Stimulated activated CD4-positive, alpha-beta T cell treated with anti-CD3 and anti-CD28 coated beads, TNF-alpha, amount 100 ng/mL, for 4 hours (primary cell): ENCODE measurements around the gene VEGFA.

ENCODE experiments used
- DNase-seq, 3 experiments: peaks; one replicate each; pipeline ENCODE4 v3.0.0-alpha.2; 2020; ENCODE audit warnings: low read depth in 3 of 3

The VEGFA gene

GRCh38 chr6:43821101-43821886 is 51.3 kb downstream of the VEGFA start:
- no peak for DNase-seq

- DNase-seq = no peak
These were observed 53.4 kb downstream of the VEGFA start for GRCh38 chr6:43823390-43823789.

- no peak for DNase-seq
These were observed 54.1 kb downstream of the VEGFA start for GRCh38 chr6:43823879-43824702.

DNA sequence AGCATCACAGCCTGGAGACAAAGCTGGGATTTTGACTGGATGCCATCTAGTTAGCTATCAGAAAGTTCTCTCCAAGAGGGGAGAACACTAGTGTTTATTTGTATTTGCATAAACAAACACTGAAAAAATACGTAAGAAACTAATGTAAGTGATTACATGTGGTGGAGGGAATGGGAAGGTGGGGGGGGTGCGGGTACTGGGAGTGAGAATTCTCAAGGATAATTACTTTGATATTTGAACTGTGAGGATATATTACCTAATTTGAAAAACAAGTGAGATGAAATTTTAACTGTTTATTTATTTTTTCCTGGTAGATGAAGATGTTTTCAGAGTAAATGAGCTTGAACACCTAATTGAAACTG is 54.7 kb downstream of the VEGFA start:
- DNase-seq = no peak

DNA sequence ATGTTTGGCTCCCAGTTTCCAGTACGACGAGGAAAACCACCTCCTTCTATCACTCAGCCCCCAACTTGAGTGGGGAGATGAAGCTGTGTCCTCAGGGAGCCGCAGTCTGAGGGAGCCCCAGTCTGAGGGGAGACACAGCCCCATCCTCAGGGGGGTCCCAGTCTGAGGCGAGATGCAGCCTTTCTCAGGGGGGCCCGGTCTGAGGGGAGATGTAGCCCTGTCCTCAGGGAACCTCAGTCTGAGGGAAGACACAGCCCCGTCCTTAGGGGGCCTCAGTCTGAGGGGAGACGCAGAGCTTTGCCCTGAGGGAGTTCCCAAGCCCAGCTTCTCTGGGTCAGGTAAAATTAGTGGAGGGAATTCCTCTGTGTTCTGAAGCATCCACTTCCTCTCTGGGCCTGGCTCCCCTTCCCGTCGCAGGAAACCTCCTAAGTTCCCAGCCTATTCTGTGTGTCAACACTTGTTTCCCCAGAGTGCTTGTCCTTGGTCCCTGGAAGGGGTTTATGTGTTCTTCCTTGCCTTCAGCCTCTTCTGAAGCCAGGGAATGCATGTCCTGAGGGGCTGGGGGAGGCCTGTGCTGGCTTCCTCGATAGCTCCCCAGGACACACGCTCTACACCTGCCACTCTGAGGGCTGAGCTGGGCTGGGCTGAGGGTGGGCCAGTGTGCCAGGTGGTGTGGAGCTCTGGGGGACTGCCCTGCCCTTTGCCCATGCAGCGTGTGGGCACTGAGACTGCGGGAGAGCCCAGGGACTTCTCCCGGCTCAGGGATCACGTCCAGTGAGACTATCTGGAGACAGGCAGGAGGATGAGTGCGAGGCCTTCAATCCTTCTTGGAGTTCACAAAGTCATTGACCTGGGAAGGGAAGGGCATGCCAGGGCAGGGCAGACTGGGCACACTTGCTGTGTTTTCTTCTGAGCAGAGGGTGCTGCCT is 55.4 kb downstream of the VEGFA start:
- no peak for DNase-seq

- no peak for DNase-seq
These were observed 56.7 kb downstream of the VEGFA start for GRCh38 chr6:43826730-43827129.

DNA sequence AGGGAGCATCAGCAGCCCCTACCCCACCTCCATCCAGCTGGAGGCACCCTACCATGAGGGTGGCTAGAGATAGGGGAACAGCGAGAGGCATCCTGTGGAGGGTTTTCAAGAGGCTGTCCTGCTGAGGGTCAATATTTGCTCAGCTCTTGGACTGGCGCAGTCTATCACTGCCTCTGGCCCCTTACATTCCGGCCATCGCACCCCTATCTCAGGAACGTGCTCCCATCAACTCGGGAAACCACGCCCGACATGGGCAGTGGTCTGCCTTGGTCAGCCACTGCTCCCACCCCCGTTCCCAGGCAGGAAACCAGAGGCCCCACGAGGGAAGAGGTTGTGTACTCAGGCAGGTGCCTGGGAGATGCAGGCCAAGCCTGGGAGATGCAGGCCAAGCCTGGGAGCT is 57.9 kb downstream of the VEGFA start:
- DNase-seq = no peak

GRCh38 chr6:43828711-43829110 is 58.7 kb downstream of the VEGFA start:
- no peak for DNase-seq

GRCh38 chr6:43829470-43829869 is 59.5 kb downstream of the VEGFA start:
- no peak for DNase-seq

GRCh38 chr6:43830775-43831174 is 60.8 kb downstream of the VEGFA start:
- DNase-seq = no peak

DNA sequence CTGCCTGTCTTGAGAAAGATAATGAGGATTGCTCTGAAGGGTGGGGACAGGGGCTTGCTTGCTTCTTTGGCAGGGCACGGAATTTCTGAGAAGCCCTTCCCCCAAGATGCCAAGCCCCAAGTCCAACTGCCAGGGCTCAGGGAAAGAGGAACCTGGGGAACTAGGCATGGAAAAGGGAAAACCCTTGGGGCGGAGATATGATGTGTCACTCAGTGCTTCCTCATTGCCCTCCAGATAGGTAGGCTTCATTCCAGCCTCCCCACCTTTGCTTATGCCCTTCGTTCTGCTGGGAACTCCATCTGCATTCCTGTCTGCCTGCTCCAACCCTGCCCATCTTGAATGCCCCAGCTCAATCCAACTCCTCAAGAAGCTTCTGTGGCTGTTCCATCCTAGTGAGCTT is 61.2 kb downstream of the VEGFA start:
- no peak for DNase-seq

DNA sequence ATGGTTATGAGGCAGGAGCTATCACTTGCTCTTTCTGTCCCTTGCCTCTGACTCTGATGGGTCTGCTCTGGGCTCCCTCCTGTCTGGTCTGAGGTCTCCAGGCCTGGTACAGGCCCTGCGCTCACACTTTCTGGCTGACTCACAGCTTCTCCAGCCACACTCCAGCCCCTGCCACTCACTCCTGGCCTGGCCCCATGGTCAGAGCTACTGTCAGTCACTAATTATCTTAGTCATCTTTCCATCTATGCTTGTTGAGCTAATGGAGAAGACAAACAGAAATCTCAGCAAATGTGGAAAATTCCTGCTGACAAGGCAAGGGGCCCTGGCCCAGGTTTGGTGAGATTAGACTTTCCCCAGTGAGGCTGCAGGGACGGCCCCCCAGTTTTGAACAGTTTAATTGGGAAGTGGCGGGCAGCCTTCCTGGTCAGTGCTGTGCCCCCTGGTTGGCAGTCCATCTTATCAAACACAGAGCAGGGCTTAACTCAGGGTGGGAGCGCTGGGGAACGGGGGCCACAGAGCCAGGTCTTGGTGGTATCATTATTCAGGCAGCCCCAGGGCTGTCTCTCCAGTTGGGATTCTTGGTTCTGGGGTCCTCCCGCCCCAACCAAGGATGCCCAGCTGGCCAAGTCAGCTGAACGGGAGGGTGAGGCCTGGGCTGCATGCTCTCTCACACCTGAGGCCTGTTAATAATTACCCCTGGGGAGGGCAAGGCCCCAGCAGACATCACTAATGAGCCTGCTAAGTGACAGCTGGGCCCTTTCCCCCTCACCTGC is 63.4 kb downstream of the VEGFA start:
- DNase-seq = no peak

DNA sequence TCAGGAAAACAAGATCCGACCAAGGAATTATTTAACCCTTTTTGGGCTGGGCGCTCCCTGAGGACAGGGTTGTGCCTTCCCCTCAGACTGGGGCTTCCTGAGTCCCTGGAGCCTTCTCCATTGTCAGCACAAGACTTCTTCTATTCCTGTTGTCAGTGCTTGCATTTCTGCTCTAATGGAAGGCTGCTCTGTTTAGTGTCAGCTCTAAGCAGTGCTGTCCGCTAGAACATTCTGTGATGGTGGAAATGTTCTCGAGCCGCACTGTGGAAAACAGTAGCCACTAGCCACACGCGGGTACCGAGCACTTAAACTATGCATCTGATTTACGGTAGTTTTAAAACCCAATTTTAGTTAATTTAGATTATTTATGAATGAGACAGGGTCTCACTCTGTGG is 64.0 kb downstream of the VEGFA start:
- DNase-seq = no peak

- DNase-seq = no peak
These were observed 64.6 kb downstream of the VEGFA start for GRCh38 chr6:43834528-43835155.

- DNase-seq = no peak
These were observed 65.9 kb downstream of the VEGFA start for GRCh38 chr6:43835872-43836419.
